ENCODE data around the gene CHORDC1.
"Not testable (repeated sequence)": the region's sequence is repeated elsewhere in the genome, so short reads cannot be mapped to it uniquely, and the experiment has no call there.

DNA sequence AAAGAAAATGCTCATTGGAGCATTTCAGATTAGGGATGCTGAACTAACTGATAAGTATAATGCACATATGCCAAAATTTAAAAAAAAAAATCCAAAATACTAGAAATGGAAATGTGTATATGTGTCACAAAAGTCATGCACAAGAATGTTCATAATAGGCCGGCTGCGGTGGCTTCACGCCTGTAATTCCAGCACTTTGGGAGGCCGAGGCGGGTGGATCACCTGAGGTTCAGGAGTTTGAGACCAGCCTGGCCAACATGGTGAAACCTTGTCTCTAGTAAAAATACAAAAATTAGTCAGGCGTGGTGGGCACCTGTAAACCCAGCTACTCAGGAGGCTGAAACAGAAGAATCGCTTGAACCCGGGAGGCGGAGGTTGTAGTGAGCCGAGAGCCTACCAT is 14.9 kb downstream of the CHORDC1 start:
- TF ChIP-seq, protein P1, sequence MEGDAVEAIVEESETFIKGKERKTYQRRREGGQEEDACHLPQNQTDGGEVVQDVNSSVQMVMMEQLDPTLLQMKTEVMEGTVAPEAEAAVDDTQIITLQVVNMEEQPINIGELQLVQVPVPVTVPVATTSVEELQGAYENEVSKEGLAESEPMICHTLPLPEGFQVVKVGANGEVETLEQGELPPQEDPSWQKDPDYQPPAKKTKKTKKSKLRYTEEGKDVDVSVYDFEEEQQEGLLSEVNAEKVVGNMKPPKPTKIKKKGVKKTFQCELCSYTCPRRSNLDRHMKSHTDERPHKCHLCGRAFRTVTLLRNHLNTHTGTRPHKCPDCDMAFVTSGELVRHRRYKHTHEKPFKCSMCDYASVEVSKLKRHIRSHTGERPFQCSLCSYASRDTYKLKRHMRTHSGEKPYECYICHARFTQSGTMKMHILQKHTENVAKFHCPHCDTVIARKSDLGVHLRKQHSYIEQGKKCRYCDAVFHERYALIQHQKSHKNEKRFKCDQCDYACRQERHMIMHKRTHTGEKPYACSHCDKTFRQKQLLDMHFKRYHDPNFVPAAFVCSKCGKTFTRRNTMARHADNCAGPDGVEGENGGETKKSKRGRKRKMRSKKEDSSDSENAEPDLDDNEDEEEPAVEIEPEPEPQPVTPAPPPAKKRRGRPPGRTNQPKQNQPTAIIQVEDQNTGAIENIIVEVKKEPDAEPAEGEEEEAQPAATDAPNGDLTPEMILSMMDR (IDR thresholded peaks at IDR 0.05) = not testable (repeated sequence)
- not testable (repeated sequence) for TF ChIP-seq ZFX (IDR thresholded peaks at IDR 0.05; ENCODE audit: borderline replicate concordance)

All from 22Rv1 (cell line).